Measurements from ENCODE around the gene DNAJB14. TPM values are rescaled to one million over a fixed set of nuclear protein-coding genes. Genes with fewer than 3 reads are reported as not detected.
A peak's percentile ranks its signal among the peaks of the same experiment; 100 is the strongest.

DNAJB14 gene
- total RNA-seq, 4 donors from 2014 or later, result 41.9 to 58.1 (median 48.5) TPM

DNA sequence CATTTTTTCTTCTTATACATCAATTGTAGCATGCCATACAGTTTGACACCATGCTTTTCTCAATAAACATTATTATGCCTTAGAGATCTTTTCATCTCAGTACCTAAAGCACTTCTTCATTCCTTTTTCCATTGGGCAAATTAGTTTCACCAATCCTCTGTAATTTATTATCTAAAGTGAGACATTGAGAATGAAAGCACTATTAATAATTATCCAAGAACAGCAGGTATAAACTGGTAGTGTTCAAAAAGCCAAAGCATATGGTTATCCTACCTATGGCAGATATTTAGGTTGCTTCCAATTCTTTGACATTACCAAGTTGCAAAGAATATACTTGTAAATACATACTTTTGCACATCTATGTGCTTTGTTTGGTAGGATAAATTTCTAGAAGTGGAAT, 67.8 kb downstream of the DNAJB14 start:
- peaks cover 0 to 27% (median 12%) of the 10 kb centered on the region in 4 donors for H3K36me3 ChIP-seq
- in situ Hi-C loops (cut with MboI; ENCODE audit: low pct_ligation_motif_present in 1 of 4, low pct_unique_long_range_greater_than_20kb in 1 of 4, low sequenced_read_pairs in 3 of 4), result loop anchor here in 2 of 4 donors (25.0 kb wide), 1 partner anchor 316 kb away; the partner anchor contains the start of genes MTTP (in 2 of the 2) and TRMT10A (in 2 of the 2)
- H3K4me3 ChIP-seq, result no peak overlapping the region
- no peak overlapping the region for H3K27ac ChIP-seq
- intact Hi-C loops (cut with DNase I; ENCODE audit: low total_unique reads), result no loop called here
- no peaks in the 10 kb centered on the region for H3K9me3 ChIP-seq
- no peaks in the 10 kb centered on the region for H3K4me1 ChIP-seq
- no peak for DNase-seq
- TF ChIP-seq POLR2AphosphoS5 (IDR thresholded peaks at IDR 0.05) (no peak), POLR2A (IDR thresholded peaks at IDR 0.05) (no peak), EP300 (IDR thresholded peaks at IDR 0.05; ENCODE audit: low read depth) (no peak)
- TF ChIP-seq, protein P1, sequence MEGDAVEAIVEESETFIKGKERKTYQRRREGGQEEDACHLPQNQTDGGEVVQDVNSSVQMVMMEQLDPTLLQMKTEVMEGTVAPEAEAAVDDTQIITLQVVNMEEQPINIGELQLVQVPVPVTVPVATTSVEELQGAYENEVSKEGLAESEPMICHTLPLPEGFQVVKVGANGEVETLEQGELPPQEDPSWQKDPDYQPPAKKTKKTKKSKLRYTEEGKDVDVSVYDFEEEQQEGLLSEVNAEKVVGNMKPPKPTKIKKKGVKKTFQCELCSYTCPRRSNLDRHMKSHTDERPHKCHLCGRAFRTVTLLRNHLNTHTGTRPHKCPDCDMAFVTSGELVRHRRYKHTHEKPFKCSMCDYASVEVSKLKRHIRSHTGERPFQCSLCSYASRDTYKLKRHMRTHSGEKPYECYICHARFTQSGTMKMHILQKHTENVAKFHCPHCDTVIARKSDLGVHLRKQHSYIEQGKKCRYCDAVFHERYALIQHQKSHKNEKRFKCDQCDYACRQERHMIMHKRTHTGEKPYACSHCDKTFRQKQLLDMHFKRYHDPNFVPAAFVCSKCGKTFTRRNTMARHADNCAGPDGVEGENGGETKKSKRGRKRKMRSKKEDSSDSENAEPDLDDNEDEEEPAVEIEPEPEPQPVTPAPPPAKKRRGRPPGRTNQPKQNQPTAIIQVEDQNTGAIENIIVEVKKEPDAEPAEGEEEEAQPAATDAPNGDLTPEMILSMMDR (IDR thresholded peaks at IDR 0.05), result no peak
- no peaks in the 10 kb centered on the region for H3K27me3 ChIP-seq

DNA sequence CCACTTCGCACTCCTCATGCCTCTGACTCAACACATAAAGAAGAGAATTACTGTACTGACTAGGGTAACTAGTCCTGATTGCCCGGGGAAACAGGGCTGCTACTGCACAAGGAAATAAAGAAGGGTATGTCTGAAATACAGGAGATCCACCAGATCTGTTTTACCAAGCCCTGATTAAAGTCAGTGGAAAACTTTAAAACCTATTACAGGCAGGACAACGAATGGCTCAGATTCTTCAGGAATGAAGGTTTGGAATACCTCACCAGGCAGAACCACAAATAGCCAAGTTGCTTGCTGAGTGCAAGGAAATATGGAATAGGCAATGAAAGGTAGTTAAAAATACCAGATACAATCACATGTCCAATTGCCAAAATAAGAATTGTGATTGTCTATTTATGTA, 69.5 kb downstream of the DNAJB14 start:
- intact Hi-C loops (cut with DNase I; ENCODE audit: low total_unique reads) (no loop called here), in situ Hi-C loops (cut with MboI; ENCODE audit: low pct_ligation_motif_present in 1 of 4, low pct_unique_long_range_greater_than_20kb in 1 of 4, low sequenced_read_pairs in 3 of 4) (loop anchor here in 2 of 4 donors (25.0 kb wide), 1 partner anchor 315 kb away; the partner anchor contains the start of genes MTTP (in 2 of the 2) and TRMT10A (in 2 of the 2))
- TF ChIP-seq, protein P1 (IDR thresholded peaks at IDR 0.05), result no peak
- no peak for TF ChIP-seq EP300 (IDR thresholded peaks at IDR 0.05; ENCODE audit: low read depth)
- no peak for TF ChIP-seq POLR2A (IDR thresholded peaks at IDR 0.05)
- TF ChIP-seq POLR2AphosphoS5 (IDR thresholded peaks at IDR 0.05), result no peak
- no peak overlapping the region for H3K27ac ChIP-seq
- no peaks in the 10 kb centered on the region for H3K4me1 ChIP-seq
- no peak overlapping the region for H3K4me3 ChIP-seq
- no peaks in the 10 kb centered on the region for H3K9me3 ChIP-seq
- WGBS, 2 donors (ENCODE audit: low coverage in 1 of 2), result 71 to 80% methylated on average over 1 to 3 of the region's 3 CpGs
- H3K36me3 ChIP-seq, result peaks cover 0 to 20% (median 9%) of the 10 kb centered on the region in 4 donors
- H3K27me3 ChIP-seq, result no peaks in the 10 kb centered on the region
- no peak for DNase-seq

DNA sequence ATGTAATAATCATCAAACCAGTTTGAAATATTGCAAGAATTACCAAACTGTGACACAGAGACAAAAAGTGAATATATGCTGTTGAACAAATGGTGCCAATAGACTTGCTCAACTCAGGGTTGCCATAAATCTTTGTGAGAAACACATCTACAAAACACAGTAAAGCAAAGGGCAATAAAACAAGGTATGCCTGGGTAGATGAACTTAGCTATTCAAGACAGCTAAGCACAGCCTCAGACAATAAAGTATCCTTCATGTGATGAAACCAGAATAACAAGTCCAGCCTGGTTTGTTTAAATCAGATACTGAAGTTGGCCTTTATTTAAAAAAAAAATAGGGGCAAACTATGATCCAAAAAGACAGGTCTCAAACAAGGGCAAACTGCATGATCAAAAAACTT, 71.3 kb downstream of the DNAJB14 start:
- in situ Hi-C loops (cut with MboI; ENCODE audit: low pct_ligation_motif_present in 1 of 4, low pct_unique_long_range_greater_than_20kb in 1 of 4, low sequenced_read_pairs in 3 of 4), result loop anchor here in 2 of 4 donors (25.0 kb wide), 1 partner anchor 313 kb away; the partner anchor contains the start of genes MTTP (in 2 of the 2) and TRMT10A (in 2 of the 2)
- TF ChIP-seq POLR2A (IDR thresholded peaks at IDR 0.05) (no peak), POLR2AphosphoS5 (IDR thresholded peaks at IDR 0.05) (peak in 1 of 3 donors; percentile 34)
- H3K27ac ChIP-seq, result peak overlapping the region in 3 of 4 donors; percentile 4 to 36 (median 21)
- H3K9me3 ChIP-seq, result no peaks in the 10 kb centered on the region
- no peaks in the 10 kb centered on the region for H3K4me1 ChIP-seq
- peaks cover 0 to 2% (median 0%) of the 10 kb centered on the region in 4 donors for H3K36me3 ChIP-seq
- no peak for DNase-seq
- intact Hi-C loops (cut with DNase I; ENCODE audit: low total_unique reads), result no loop called here
- no peaks in the 10 kb centered on the region for H3K27me3 ChIP-seq
- H3K4me3 ChIP-seq, result no peak overlapping the region

DNA sequence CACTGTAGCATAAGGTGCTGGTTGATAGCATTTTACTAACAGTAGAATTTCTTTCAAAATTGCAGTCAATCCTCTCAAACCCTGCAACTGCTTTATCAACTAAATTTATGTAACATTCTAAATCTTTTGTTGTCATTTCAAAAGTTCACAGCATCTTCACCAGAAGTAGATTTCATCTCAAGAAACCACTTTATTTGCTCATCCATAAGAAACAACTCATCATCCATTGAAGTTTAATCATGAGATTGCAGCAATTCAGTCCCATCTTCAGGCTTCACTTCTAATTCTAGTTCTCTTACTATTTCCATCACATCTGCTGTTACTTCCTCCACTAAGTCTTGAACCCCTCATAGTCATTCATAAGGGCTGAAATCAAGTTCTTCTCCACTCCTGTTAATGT, 73.8 kb downstream of the DNAJB14 start:
- H3K4me1 ChIP-seq, result no peaks in the 10 kb centered on the region
- TF ChIP-seq EP300 (IDR thresholded peaks at IDR 0.05; ENCODE audit: low read depth) (no peak), POLR2A (IDR thresholded peaks at IDR 0.05) (no peak), POLR2AphosphoS5 (IDR thresholded peaks at IDR 0.05) (no peak)
- no peaks in the 10 kb centered on the region for H3K36me3 ChIP-seq
- H3K27ac ChIP-seq, result no peak overlapping the region
- H3K27me3 ChIP-seq, result no peaks in the 10 kb centered on the region
- H3K9me3 ChIP-seq, result no peaks in the 10 kb centered on the region
- intact Hi-C loops (cut with DNase I; ENCODE audit: low total_unique reads), result no loop called here
- no peak for DNase-seq
- H3K4me3 ChIP-seq, result no peak overlapping the region
- in situ Hi-C loops (cut with MboI; ENCODE audit: low pct_ligation_motif_present in 1 of 4, low pct_unique_long_range_greater_than_20kb in 1 of 4, low sequenced_read_pairs in 3 of 4), result no loop called here

DNA sequence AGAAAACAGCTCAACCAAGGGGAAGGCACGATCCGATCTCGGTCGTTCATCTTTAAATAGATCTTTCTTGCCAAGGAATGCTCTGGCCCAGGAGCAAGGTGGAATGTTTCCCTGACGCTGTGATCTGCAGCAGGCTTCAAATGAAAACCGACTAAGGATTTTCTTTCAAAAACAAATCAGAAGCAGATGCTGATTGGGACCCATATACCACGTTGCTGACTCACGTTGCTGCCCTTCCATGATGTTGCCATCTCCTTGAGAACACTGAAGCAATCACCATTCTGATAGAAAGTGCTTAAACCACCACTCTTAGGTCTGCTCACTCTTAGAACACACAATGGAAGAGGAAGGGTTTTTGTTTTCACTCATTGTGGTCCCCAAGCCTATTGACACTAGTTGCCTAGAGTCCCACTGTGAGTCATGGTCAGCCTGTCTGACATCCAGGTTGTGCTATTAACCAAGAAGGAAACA, 78.3 kb downstream of the DNAJB14 start:
- in situ Hi-C loops (cut with MboI; ENCODE audit: low pct_ligation_motif_present in 1 of 4, low pct_unique_long_range_greater_than_20kb in 1 of 4, low sequenced_read_pairs in 3 of 4) (no loop called here), intact Hi-C loops (cut with DNase I; ENCODE audit: low total_unique reads) (no loop called here)
- DNase-seq, result no peak
- TF ChIP-seq, protein P1 (IDR thresholded peaks at IDR 0.05), result no peak
- TF ChIP-seq POLR2A (IDR thresholded peaks at IDR 0.05) (no peak), EP300 (IDR thresholded peaks at IDR 0.05; ENCODE audit: low read depth) (no peak), POLR2AphosphoS5 (IDR thresholded peaks at IDR 0.05) (no peak)
- Histone ChIP-seq H3K4me1 (peaks cover 0 to 3% (median 0%) of the 10 kb centered on the region in 4 donors), H3K27ac (peak overlapping the region in 2 of 4 donors; percentile 51 to 63), H3K9me3 (no peaks in the 10 kb centered on the region), H3K36me3 (no peaks in the 10 kb centered on the region), H3K4me3 (no peak overlapping the region), H3K27me3 (no peaks in the 10 kb centered on the region)
- 61 to 70% methylated on average over 8 of the region's 8 CpGs for WGBS, 2 donors (ENCODE audit: low coverage in 1 of 2)
